Aorta (tissue), 5 donors: Measurements from ENCODE around the gene DNAAF1. TPM values are rescaled to one million over a fixed set of nuclear protein-coding genes. Genes with fewer than 3 reads are reported as not detected.
A peak's percentile ranks its signal among the peaks of the same experiment; 100 is the strongest.
"Not testable (repeated sequence)": the region's sequence is repeated elsewhere in the genome, so short reads cannot be mapped to it uniquely, and the experiment has no call there.

Source experiments
- ATAC-seq: fragments of 200-7000 bp; cut with Tn5 transposase; one replicate; pipeline ENCODE4 v1.9.1; 2022; ENCODE audit warnings: moderate library complexity; ENCODE audit not compliant: low FRiP score
- DNase-seq, 2 donors: peaks; one replicate each; pipeline ENCODE4 v3.0.0-alpha.2; 2020
- H3K27ac ChIP-seq, 2 donors: one replicate each; pipeline ENCODE4 v1.5.1; 2013; ENCODE audit warnings: low read length in 2 of 2, mild to moderate bottlenecking in 2 of 2, moderate library complexity in 2 of 2, control low read depth in 1 of 2, inconsistent platforms in 1 of 2, low read depth in 1 of 2
- H3K27me3 ChIP-seq, 2 donors: one replicate each; pipeline ENCODE4 v1.6.1; 2013; ENCODE audit warnings: control low read depth in 1 of 2, low read length in 1 of 2, mild to moderate bottlenecking in 1 of 2, moderate library complexity in 1 of 2; ENCODE audit not compliant: insufficient read depth in 2 of 2, control insufficient read depth in 1 of 2
- H3K36me3 ChIP-seq, 2 donors: one replicate each; pipeline ENCODE4 v1.6.1; 2013; ENCODE audit warnings: control low read depth in 1 of 2, low read length in 1 of 2, mild to moderate bottlenecking in 1 of 2; ENCODE audit not compliant: insufficient read depth in 2 of 2, control insufficient read depth in 1 of 2
- H3K4me1 ChIP-seq, 2 donors: one replicate each; pipeline ENCODE4 v1.6.1; 2013; ENCODE audit warnings: low read length in 2 of 2, control low read depth in 1 of 2, mild to moderate bottlenecking in 1 of 2, moderate library complexity in 1 of 2; ENCODE audit not compliant: insufficient read depth in 2 of 2, control insufficient read depth in 1 of 2
- H3K4me3 ChIP-seq, 2 donors: one replicate each; pipeline ENCODE4 v1.5.1; 2013; ENCODE audit warnings: low read length in 2 of 2, control low read depth in 1 of 2, mild to moderate bottlenecking in 1 of 2
- H3K9me3 ChIP-seq: one replicate; pipeline ENCODE4 v1.6.1; 2013; ENCODE audit warnings: mild to moderate bottlenecking, low read length; ENCODE audit not compliant: control insufficient read depth
- WGBS, 2 donors: extraction: QIAGEN DNeasy Blood & Tissue Kit; methylation state at CpG; one replicate each; pipeline ENCODE4 v1.1.7; 2013; 5-methylcytosine and 5-hydroxymethylcytosine counted together
- intact Hi-C, 2 donors: fragments of 100-400 bp; cut with DNase I; formaldehyde crosslinking; loops; one replicate each; pipeline versions ENCODE4 v1.14.2 to v1.15.0; 2022
- polyA plus RNA-seq, 2 donors: library from polyadenylated mRNA; stranded (reverse); fragments of 200-250 nt; gene quantifications; one replicate each; pipeline ENCODE4 v1.2.3, GENCODE V29; 2013
- total RNA-seq, 2 donors: library from RNA; stranded (reverse); fragmentation: NEBNext Ultra II Directional; extraction: Animal tissue kit (Norgen Biotek cat#: 25700); gene quantifications; one replicate each; pipeline ENCODE4 v1.2.1, GENCODE V29; 2021
- donor health status: healthy with polysubstance abuse.
- donor health status: Bipolar disorder and iron deficiency.
- donor health status: DM: no; HTN: no; CAD: no.
- donor health status: DM: no; HTN: no; CAD: no.
- donor health status: DM: yes; HTN: yes; CAD: no.

The DNAAF1 gene
- total and polyA plus RNA-seq, 4 donors, result 0.19 to 1.4 (median 0.48) TPM; not detected in 1

DNA sequence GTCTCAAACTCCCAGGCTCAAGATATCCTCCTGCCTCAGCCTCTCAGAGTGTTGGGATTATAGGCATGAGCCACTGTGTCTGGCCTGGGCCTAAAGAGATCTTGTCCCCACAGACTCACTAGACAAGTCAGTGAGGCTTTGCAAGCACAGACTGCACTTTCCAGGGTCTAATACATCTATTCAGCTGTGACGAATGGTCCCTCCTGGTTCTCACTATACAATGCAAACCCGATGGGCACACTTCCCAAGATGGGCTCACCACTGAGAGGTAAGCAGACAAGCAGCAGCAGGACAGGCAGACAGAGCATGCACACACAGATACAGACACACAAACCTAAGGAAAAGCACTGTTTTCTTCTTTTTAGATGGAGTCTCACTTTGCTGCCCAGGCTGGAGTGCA is 37.2 kb upstream of the DNAAF1 start:
- intact Hi-C loops, result no loop called here
- ATAC-seq, result no peak
- H3K36me3 ChIP-seq, result peaks cover 0 to 5% of the 10 kb centered on the region in 2 donors
- H3K27ac ChIP-seq, result no peak overlapping the region
- no peak overlapping the region for H3K4me3 ChIP-seq
- H3K4me1 ChIP-seq, result peaks cover 0 to 5% of the 10 kb centered on the region in 2 donors
- H3K9me3 ChIP-seq, result no peaks in the 10 kb centered on the region
- DNase-seq, result no peak
- WGBS, 2 donors, result 76 to 90% methylated on average over 2 of the region's 2 CpGs
- no peaks in the 10 kb centered on the region for H3K27me3 ChIP-seq

DNA sequence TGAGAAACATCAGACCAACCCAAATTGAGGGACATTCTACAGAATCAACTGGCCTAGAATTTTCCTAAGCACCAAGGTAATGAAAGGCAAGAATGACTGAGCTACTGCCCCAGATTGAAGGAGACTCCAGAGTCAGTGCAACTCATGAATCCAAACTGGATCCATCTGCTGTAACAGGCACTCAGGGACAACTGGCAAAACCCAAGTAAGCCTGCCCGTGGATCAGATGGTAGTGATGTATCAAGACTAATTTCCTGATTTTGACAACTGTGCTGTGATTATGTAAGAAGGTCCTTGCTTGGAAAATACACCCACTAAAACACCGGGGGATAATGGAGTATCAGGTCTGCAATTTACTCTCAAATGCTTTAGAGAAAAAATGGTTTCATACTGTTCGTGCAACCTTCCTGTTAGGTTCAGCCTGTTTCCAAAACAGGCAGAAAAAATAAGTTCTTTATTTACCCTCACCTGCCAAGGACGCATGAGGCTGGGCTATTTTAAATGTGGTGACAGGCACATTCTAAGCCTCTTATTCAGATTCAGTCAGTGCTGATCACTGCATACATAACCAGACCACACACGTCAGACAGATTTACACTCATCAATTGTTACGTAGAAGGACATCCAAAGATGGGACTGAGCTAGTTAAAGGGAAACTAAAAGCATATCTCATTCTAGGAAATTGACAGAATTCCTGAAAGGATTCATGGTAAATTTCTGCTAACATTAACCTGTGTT is 35.3 kb upstream of the DNAAF1 start:
- Histone ChIP-seq H3K4me1 (peaks cover 0 to 5% of the 10 kb centered on the region in 2 donors), H3K27me3 (no peaks in the 10 kb centered on the region), H3K9me3 (no peaks in the 10 kb centered on the region), H3K4me3 (no peak overlapping the region), H3K27ac (peak overlapping the region in 1 of 2 donors; percentile 26), H3K36me3 (peaks cover 0 to 5% of the 10 kb centered on the region in 2 donors)
- no peak for DNase-seq
- intact Hi-C loops, result no loop called here
- WGBS, 2 donors, result 18 to 21% methylated on average over 6 of the region's 6 CpGs
- ATAC-seq, result no peak

DNA sequence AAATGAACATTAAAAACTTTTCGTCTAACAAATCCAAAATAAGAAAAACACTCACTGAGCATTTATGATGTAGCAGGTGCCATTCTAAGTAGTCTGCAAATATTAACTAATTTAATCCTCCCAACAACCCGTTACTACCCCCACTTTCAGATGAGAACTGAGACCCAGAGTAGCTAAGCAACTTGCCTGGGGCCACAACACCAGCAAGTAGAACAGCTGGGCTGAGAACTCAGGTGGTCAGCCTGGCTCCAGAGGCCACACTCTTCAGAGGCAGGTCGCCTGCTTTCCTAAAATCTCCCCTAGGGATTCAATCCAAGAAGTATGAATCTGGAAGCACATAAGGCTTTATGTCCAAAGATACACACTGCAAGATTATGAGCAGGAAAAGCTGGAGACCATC is 34.6 kb upstream of the DNAAF1 start:
- Histone ChIP-seq H3K27me3 (no peaks in the 10 kb centered on the region), H3K4me3 (no peak overlapping the region), H3K27ac (no peak overlapping the region), H3K36me3 (peaks cover 0 to 5% of the 10 kb centered on the region in 2 donors), H3K9me3 (no peaks in the 10 kb centered on the region), H3K4me1 (peaks cover 0 to 5% of the 10 kb centered on the region in 2 donors)
- ATAC-seq, result no peak
- 67 to 86% methylated on average over 3 of the region's 3 CpGs for WGBS, 2 donors
- intact Hi-C loops, result no loop called here
- DNase-seq, result no peak

DNA sequence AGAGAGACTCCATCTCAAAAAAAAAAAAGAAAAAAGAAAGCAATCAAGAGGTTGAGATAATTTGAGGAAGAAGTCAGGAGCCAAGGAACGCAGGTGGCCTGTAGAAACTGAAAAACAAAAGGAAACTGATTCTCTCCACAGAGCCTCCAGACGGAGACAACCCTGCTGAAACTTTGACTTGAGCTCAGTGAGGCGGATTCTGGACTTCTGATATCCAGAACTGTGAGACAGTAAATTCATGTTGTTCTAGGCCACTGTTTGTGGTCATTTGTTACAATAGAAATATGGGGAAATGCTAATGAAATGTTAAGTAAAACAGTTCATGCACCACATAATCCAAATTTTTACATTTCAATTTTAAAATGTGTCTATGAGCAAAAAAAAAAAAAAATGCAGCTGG is 33.6 kb upstream of the DNAAF1 start:
- 79 to 80% methylated on average over 3 of the region's 3 CpGs for WGBS, 2 donors
- Histone ChIP-seq H3K27ac (no peak overlapping the region), H3K4me3 (no peak overlapping the region), H3K9me3 (no peaks in the 10 kb centered on the region), H3K4me1 (peaks cover 0 to 5% of the 10 kb centered on the region in 2 donors), H3K27me3 (no peaks in the 10 kb centered on the region), H3K36me3 (peaks cover 0 to 5% of the 10 kb centered on the region in 2 donors)
- DNase-seq (no peak), ATAC-seq (no peak)
- intact Hi-C loops, result no loop called here

DNA sequence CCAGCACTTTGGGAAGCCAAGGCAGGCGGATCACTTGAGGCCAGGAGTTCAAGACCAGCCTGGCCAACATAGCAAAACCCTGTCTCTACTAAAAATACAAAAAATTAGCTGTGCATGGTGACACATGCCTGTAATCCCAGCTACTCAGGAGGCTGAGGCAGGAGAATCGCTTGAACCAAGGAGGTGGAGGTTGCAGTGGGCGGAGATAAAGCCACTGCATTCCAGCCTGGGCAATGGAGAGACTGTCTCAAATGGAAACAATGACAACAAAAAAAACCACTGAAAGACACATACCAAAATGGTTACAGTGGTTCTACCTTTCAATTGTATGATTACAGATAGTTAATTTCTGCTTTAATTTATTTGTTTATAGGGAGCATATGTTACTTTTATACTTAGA is 33.2 kb upstream of the DNAAF1 start:
- H3K36me3 ChIP-seq, H3K4me1 ChIP-seq, H3K4me3 ChIP-seq, intact Hi-C loops, H3K27me3 ChIP-seq, H3K27ac ChIP-seq, H3K9me3 ChIP-seq, DNase-seq, ATAC-seq: not testable (repeated sequence)
- WGBS, 2 donors, result 85 to 95% methylated on average over 3 of the region's 3 CpGs

DNA sequence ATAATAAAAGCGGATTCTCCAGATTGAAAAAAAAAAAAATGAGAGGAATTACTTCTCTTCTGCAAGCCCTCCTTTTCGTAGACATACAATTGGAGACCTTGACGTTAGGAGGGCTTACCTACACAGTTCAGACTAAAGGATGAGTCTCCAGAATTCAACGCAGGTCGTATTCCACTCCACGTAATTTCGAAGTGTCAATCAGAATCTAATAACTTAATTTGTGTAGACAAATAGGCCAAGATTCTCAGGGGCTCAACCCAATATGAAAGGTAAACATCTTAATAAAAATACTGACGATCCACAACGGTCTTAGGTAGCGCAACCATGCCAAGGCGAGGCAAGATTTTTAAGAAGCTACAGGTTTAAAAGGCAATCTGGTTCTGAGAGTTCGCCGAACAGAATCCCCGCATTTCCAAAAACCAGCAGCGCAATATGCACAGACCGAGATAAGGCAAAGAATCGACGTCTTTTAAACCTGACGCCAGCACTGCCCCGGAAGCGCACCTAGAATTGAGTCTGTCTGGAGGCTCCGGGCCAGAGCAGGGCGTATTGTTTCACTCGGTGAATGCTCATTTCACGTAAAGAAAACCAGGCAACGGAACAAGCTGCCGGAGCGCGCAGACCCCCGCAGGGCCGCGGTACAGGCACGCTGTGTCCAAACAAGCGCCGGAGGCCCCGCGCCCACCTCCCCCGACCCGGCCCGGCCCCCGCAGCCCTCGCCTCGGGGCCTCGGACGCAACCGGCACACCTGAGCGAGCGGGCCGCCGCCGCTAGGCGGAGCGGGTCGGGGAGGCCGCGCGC is 29.0 kb upstream of the DNAAF1 start:
- H3K4me3 ChIP-seq, result peak overlapping the region; percentile 93 to 99
- ATAC-seq, result peak; percentile 3
- intact Hi-C loops, result no loop called here
- H3K9me3 ChIP-seq, result no peaks in the 10 kb centered on the region
- H3K27ac ChIP-seq, result peak overlapping the region; percentile 36 to 56
- H3K36me3 ChIP-seq, result no peaks in the 10 kb centered on the region
- 1% methylated on average over 56 to 57 of the region's 57 CpGs for WGBS, 2 donors
- no peaks in the 10 kb centered on the region for H3K27me3 ChIP-seq
- no peak for DNase-seq
- no peaks in the 10 kb centered on the region for H3K4me1 ChIP-seq

DNA sequence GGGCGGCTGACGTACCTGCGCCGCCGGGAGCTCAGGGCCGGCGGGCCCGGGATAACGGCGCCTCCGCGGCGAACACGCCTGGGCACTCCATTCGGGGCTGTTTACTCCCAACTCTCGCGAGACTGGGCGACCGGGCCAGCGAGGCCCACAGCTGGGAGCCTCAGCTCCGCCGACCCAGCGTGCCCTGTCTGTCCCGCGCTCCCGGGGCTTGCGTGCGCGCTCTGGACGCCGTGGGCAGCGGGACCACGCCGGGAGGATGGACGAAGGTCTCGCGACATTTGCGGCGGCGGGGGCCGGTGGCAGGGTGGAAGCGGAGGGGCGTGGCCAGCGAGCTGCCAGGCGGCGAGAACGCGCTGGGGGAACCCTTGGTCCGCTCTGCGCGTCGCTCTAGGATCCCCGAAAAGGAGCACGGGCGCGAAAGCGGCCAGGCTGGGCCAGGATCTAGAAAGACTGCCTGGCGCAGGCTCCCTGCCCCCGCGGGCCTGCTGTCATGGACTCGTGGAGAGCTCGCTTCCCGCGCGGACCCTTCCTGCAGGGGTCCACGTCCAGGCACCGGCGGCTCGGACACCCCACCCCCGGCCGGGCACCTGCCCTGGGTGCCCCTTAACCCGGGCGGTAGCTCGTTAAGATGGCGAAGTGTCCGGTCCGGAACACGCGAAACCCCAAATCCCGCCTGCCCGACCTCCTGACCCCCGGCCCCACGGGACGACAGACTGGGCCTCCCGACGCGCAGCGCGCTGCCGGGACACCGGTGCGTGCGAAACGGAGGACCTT is 28.2 kb upstream of the DNAAF1 start, which contains the start of gene MBTPS1:
Gene MBTPS1, minus strand, starts transcription at position 223 of the 774 bp plus-strand sequence. CDS start 15,159 bp downstream, outside the sequence.
- H3K4me3 ChIP-seq, result peak within 1 kb of the TSS; percentile 93 to 99
- H3K9me3 ChIP-seq, result no peaks in the 10 kb centered on the region
- no peaks in the 10 kb centered on the region for H3K36me3 ChIP-seq
- intact Hi-C loops, result loop anchor here in 1 of 2 donors (1.0 kb wide), 1 partner anchor 70 kb away; the partner anchor contains the start of gene TAF1C
- peak within 1 kb of the TSS; percentile 36 to 64 for H3K27ac ChIP-seq
- 0% methylated on average over 70 to 94 of the region's 94 CpGs for WGBS, 2 donors
- ATAC-seq, result peak; percentile 100
- no peaks in the 10 kb centered on the region for H3K4me1 ChIP-seq
- H3K27me3 ChIP-seq, result no peaks in the 10 kb centered on the region
- DNase-seq, result peak; percentile 99 to 100

DNA sequence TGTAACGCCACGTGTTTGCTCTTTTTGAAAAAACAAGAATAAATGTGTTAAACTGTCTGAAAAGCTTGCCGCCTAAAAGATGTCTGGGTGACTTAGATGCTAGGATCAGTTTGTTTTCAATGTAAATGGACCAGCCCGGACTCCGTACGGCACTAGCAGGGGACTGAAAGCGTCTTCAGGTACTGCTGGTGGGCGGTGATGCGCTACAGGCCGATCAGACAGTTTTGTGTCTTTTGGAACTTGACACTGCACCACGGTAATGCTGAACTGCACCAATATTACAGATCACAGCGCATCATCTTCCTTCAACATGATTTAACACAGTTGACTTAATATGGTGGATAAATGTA is 27.6 kb upstream of the DNAAF1 start:
- Histone ChIP-seq H3K27me3 (no peaks in the 10 kb centered on the region), H3K27ac (peak overlapping the region in 1 of 2 donors; percentile 64), H3K4me1 (no peaks in the 10 kb centered on the region), H3K36me3 (no peaks in the 10 kb centered on the region), H3K9me3 (no peaks in the 10 kb centered on the region), H3K4me3 (peak overlapping the region; percentile 80 to 99)
- 9 to 11% methylated on average over 12 of the region's 12 CpGs for WGBS, 2 donors
- intact Hi-C loops, result loop anchor here in 1 of 2 donors (1.0 kb wide), 1 partner anchor 70 kb away; the partner anchor contains the start of gene TAF1C
- ATAC-seq (peak; percentile 12), DNase-seq (no peak)
